GM12872 (cell line): ENCODE results near the gene RPS6KA3.

ENCODE experiments used
- TF ChIP-seq, protein P1 (sequence below): IDR thresholded peaks from 3 replicates; pipeline ENCODE4 v1.5.1; 2011; ENCODE audit warnings: low read depth, mild to moderate bottlenecking, low read length, moderate library complexity; ENCODE audit not compliant: insufficient read depth

The RPS6KA3 gene

DNA sequence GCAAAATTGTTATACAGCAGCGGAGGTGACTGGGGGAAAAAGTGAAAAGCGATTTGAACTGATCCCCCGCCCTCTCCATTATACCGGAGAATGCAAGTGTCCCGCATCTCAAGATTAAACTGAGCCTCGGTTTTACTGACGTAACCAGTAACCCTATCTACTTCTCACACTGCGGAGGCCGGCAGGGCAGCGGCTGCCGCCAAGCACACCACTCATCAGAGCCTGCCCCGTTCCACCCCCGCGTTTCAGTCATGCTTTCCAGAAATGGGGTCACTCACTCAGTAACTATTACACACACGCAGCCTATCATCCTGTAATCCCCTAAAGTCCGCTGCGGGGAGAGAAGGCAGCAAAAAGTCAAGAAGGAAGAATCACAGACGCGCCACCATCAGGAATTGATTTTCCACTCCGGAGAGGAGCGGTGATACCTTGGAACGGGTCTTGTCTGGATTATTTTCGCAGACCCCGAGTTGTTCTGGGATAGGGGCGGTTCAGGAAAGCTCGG, 1.4 kb downstream of the RPS6KA3 start:
- TF ChIP-seq, protein P1, sequence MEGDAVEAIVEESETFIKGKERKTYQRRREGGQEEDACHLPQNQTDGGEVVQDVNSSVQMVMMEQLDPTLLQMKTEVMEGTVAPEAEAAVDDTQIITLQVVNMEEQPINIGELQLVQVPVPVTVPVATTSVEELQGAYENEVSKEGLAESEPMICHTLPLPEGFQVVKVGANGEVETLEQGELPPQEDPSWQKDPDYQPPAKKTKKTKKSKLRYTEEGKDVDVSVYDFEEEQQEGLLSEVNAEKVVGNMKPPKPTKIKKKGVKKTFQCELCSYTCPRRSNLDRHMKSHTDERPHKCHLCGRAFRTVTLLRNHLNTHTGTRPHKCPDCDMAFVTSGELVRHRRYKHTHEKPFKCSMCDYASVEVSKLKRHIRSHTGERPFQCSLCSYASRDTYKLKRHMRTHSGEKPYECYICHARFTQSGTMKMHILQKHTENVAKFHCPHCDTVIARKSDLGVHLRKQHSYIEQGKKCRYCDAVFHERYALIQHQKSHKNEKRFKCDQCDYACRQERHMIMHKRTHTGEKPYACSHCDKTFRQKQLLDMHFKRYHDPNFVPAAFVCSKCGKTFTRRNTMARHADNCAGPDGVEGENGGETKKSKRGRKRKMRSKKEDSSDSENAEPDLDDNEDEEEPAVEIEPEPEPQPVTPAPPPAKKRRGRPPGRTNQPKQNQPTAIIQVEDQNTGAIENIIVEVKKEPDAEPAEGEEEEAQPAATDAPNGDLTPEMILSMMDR, result no peak

DNA sequence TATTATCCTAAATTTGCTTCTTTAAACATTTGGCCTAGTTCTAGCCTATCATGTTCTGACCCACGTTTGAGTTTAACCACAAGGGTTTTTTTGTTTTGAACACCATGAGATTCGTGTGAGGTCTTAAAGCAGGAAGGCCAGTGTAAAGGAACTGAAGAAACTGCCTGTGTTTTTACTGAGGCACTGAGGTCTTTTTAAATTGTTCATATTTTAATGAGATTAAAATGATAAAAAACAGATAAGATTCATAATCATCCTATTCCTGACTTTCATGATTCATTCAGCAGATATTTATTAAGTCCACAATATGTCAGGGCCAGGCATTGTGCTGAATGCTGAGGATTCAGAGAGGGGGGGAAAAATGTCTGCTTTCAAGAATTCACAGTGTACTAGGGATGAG, 3.2 kb downstream of the RPS6KA3 start:
- TF ChIP-seq, protein P1, result no peak

DNA sequence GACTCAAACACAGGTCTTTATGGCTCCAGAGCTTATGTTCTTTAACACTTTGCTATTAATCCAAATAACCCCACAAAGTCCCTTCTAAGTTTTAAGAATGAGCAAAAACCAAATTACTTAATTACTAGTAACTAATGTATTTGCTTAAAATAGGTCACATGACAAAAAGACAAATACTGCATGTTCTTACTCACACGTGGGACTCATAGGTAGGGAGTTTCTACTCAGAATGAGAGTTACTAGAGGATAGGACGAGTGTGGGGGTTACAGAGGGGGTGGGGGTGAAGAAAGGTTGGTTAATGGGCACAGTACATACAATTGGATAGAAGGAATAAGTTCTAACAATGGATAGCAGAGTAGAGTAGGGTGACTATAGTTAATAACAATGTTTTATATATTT, 5.8 kb downstream of the RPS6KA3 start:
- TF ChIP-seq, protein P1, result no peak

DNA sequence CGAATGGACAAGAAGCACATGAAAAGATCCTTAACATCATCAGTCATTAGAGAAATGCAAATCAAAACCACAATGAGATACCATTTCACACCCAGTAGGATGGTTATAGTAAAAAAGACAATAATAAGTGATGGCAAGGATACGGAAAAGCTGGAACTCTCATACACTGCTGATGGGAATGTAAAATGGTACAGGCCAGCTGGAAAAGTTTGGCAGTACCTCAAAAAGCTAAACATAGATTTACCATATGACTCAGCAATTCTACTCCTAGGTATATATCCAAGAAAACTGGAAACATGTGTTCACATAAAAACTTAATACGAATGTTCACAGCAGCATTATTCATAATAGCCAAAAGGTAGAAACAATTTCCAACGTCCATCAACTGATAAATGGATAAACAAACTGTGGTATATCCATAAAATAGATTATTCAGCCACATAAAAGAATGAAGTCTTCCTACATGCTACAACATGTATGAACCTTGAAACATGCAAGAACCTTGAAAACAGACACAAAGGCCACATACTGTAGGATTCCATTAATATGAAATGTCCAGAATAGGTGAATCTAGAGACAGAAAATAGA, 11.9 kb downstream of the RPS6KA3 start:
- TF ChIP-seq, protein P1, result no peak

DNA sequence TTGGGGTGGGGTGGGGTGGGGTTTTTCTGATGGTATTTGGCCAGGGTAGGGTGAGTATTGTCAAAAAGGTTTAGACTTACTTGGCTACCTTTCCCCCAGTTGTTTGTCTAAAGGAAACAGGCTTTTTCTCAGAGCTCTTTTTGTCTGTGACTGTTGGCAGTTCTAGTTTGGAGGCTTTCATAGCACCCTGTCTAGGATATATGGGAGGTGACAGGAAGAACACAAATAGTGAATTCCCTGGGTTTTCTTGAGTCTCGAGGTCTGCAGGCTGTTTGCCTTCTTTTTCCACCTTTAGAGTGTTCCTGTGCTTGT, 13.5 kb downstream of the RPS6KA3 start:
- TF ChIP-seq, protein P1, result no peak

DNA sequence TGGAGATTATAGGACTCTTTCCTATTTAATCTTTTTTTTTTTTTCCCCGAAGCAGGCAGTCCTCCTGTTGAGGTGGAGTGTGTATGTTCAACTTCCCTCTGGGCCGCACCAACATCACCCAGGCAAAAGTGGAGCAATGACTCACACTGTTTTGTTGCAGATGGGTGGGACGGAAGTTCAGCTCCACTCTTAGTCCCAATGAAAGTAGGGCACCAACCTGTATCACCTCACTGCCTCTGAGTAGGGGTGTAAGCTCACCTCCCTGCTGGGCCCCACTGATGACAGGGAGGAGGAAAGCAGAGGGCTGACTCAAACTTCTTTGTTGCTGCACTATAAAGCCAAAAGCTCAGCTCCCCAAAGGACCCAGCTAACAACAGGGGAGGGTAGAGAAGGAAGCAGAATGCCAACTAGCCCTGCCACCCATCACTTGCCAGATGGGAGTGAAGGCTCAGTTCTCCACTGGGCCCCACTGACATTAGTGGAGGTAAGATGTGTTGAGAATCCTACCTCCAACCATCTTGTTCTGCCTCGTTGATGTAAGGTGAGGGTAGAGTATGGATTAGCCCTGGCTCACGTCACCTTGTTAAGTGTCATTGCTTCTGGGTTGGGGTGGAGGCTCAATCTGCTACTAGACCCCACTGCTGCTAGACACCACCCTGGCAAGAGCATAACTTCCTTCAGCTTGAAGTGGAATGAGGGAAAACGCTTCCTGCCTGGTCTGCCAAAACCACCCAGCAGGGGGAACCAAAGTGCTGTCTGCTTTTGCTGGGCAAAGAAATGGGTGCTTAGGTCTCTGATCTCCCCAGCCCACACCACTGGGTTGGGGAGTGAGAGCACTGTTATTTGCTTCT, 14.1 kb downstream of the RPS6KA3 start:
- TF ChIP-seq, protein P1, result peak; percentile 78

DNA sequence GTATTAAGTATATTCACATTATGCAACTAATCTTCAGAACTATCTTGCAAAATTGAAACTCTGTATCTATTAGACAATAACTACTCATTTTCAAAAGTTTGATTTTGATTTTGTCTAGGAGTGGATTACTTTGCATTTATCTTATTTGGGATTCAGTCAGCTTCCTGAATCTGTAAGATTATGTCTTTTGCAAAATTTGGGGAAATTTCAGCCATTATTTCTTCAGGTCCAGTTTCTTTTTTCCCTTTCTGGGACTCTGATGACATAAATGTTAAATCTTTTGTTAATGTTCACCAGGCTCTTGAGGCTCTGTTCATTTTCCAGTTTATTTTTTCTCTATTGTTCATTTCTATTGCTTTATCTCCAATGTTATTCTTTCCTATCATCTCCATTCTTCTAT, 15.0 kb downstream of the RPS6KA3 start:
- TF ChIP-seq, protein P1, result no peak
